ENCODE results near the gene GID8.

GID8 gene

GRCh38 chr20:62899633-62900051, 38.3 kb upstream of the GID8 start:
- Histone ChIP-seq H3K36me3 (ENCODE audit: control insufficient read depth, low read length) (peaks cover 80% of the 10 kb centered on the region), H3K9me2 (replicated peaks; ENCODE audit: control insufficient read depth, low read length) (no peaks in the 10 kb centered on the region), H3K27me3 (ENCODE audit: control insufficient read depth, low read length) (no peaks in the 10 kb centered on the region), H3K79me2 (ENCODE audit: control insufficient read depth, low read length) (peaks cover 9% of the 10 kb centered on the region), H3K27ac (ENCODE audit: low read depth, low read length) (no peak overlapping the region), H3K9me3 (ENCODE audit: control insufficient read depth, insufficient read depth, low read length) (no peaks in the 10 kb centered on the region), H3K4me2 (ENCODE audit: low read length) (no peak overlapping the region), H4K20me1 (ENCODE audit: control insufficient read depth, insufficient read depth, low read depth, low read length) (peaks cover 2% of the 10 kb centered on the region; the same call in 1 of the 2 replicates), H3K4me3 (ENCODE audit: low read length) (no peak overlapping the region), H3K4me1 (ENCODE audit: control insufficient read depth, low read length) (peaks cover 27% of the 10 kb centered on the region), H3F3A (ENCODE audit: control insufficient read depth, insufficient read depth) (peaks cover 25% of the 10 kb centered on the region)
- TF ChIP-seq CTCF (IDR thresholded peaks at IDR 0.05; ENCODE audit: low read depth, low read length, poor library complexity, severe bottlenecking) = no peak
- TF ChIP-seq EZH2phosphoT487 (IDR thresholded peaks at IDR 0.05; ENCODE audit: borderline replicate concordance, low read length) = no peak

GRCh38 chr20:62900052-62900691, 37.8 kb upstream of the GID8 start:
- Histone ChIP-seq H3K4me1 (ENCODE audit: control insufficient read depth, low read length) (peaks cover 27% of the 10 kb centered on the region), H3K4me2 (ENCODE audit: low read length) (peak overlapping the region; percentile 58), H3K27ac (ENCODE audit: low read depth, low read length) (peak overlapping the region; percentile 68), H3K9me2 (replicated peaks; ENCODE audit: control insufficient read depth, low read length) (no peaks in the 10 kb centered on the region), H3K36me3 (ENCODE audit: control insufficient read depth, low read length) (peaks cover 80% of the 10 kb centered on the region), H3K79me2 (ENCODE audit: control insufficient read depth, low read length) (peaks cover 9% of the 10 kb centered on the region), H3K27me3 (ENCODE audit: control insufficient read depth, low read length) (no peaks in the 10 kb centered on the region), H3F3A (ENCODE audit: control insufficient read depth, insufficient read depth) (peaks cover 25% of the 10 kb centered on the region), H4K20me1 (ENCODE audit: control insufficient read depth, insufficient read depth, low read depth, low read length) (peaks cover 2% of the 10 kb centered on the region; the same call in 1 of the 2 replicates), H3K9me3 (ENCODE audit: control insufficient read depth, insufficient read depth, low read length) (no peaks in the 10 kb centered on the region), H3K4me3 (ENCODE audit: low read length) (peak overlapping the region; percentile 41)
- TF ChIP-seq CTCF (IDR thresholded peaks at IDR 0.05; ENCODE audit: low read depth, low read length, poor library complexity, severe bottlenecking) = peak; percentile 78
- no peak for TF ChIP-seq EZH2phosphoT487 (IDR thresholded peaks at IDR 0.05; ENCODE audit: borderline replicate concordance, low read length)

GRCh38 chr20:62900692-62901584, 37.0 kb upstream of the GID8 start:
- H3K4me1 ChIP-seq (ENCODE audit: control insufficient read depth, low read length) = peaks cover 27% of the 10 kb centered on the region
- H4K20me1 ChIP-seq (ENCODE audit: control insufficient read depth, insufficient read depth, low read depth, low read length) = peaks cover 4% of the 10 kb centered on the region; the same call in 1 of the 2 replicates
- peak overlapping the region; percentile 68 for H3K27ac ChIP-seq (ENCODE audit: low read depth, low read length)
- H3K27me3 ChIP-seq (ENCODE audit: control insufficient read depth, low read length) = no peaks in the 10 kb centered on the region
- H3K9me2 ChIP-seq (replicated peaks; ENCODE audit: control insufficient read depth, low read length) = no peaks in the 10 kb centered on the region
- peaks cover 9% of the 10 kb centered on the region for H3K79me2 ChIP-seq (ENCODE audit: control insufficient read depth, low read length)
- peak overlapping the region; percentile 41 for H3K4me3 ChIP-seq (ENCODE audit: low read length)
- peaks cover 80% of the 10 kb centered on the region for H3K36me3 ChIP-seq (ENCODE audit: control insufficient read depth, low read length)
- no peak for TF ChIP-seq EZH2phosphoT487 (IDR thresholded peaks at IDR 0.05; ENCODE audit: borderline replicate concordance, low read length)
- TF ChIP-seq CTCF (IDR thresholded peaks at IDR 0.05; ENCODE audit: low read depth, low read length, poor library complexity, severe bottlenecking) = no peak
- peak overlapping the region; percentile 58 for H3K4me2 ChIP-seq (ENCODE audit: low read length)
- peaks cover 25% of the 10 kb centered on the region for H3F3A ChIP-seq (ENCODE audit: control insufficient read depth, insufficient read depth)
- H3K9me3 ChIP-seq (ENCODE audit: control insufficient read depth, insufficient read depth, low read length) = no peaks in the 10 kb centered on the region
